H9 (cell line): ENCODE data around the gene CHD9NB. TPM values are rescaled to one million over a fixed set of nuclear protein-coding genes. Genes with fewer than 3 reads are reported as not detected.

Experiments used
- DNase-seq: peaks from one replicate; pipeline ENCODE4 v3.0.0-alpha.2; 2017
- H2AFZ ChIP-seq: one replicate; pipeline ENCODE4 v1.6.1; 2013; ENCODE audit warnings: mild to moderate bottlenecking, low read length, control low read depth, moderate library complexity
- H2AK5ac ChIP-seq: 2 replicates; pipeline ENCODE4 v1.6.1; 2013; ENCODE audit warnings: low read length, control low read depth, mixed read lengths; ENCODE audit not compliant: insufficient read length
- H2BK120ac ChIP-seq: one replicate; pipeline ENCODE4 v1.6.1; 2013; ENCODE audit warnings: low read depth, mild to moderate bottlenecking, low read length, control low read depth, inconsistent platforms; ENCODE audit not compliant: poor library complexity, severe bottlenecking
- H2BK12ac ChIP-seq: 2 replicates; pipeline ENCODE4 v1.6.1; 2013; ENCODE audit warnings: low read length, control low read depth, mixed read lengths, low read depth; ENCODE audit not compliant: insufficient read length
- H2BK15ac ChIP-seq: 2 replicates; pipeline ENCODE4 v1.6.1; 2013; ENCODE audit warnings: low read depth, low read length, control low read depth
- H2BK20ac ChIP-seq: one replicate; pipeline ENCODE4 v1.6.1; 2013; ENCODE audit warnings: low read depth, mild to moderate bottlenecking, low read length, control low read depth, inconsistent platforms; ENCODE audit not compliant: poor library complexity, severe bottlenecking
- H2BK5ac ChIP-seq: 2 replicates; pipeline ENCODE4 v1.6.1; 2013; ENCODE audit warnings: low read length, control low read depth, mixed read lengths; ENCODE audit not compliant: insufficient read length
- H3K14ac ChIP-seq: 2 replicates; pipeline ENCODE4 v1.6.1; 2013; ENCODE audit warnings: low read length, control low read depth; ENCODE audit not compliant: insufficient read depth
- H3K18ac ChIP-seq: 2 replicates; pipeline ENCODE4 v1.6.1; 2013; ENCODE audit warnings: low read depth, mild to moderate bottlenecking, mixed read lengths, low read length, control low read depth; ENCODE audit not compliant: insufficient read length
- H3K23ac ChIP-seq: 2 replicates; pipeline ENCODE4 v1.6.1; 2013; ENCODE audit warnings: low read length, control low read depth, mixed read lengths, low read depth; ENCODE audit not compliant: insufficient read length
- H3K23me2 ChIP-seq: 2 replicates; pipeline ENCODE4 v1.6.1; 2013; ENCODE audit warnings: low read depth, mild to moderate bottlenecking, mixed read lengths, low read length, control low read depth; ENCODE audit not compliant: insufficient read length, poor library complexity, severe bottlenecking
- H3K27ac ChIP-seq: 2 replicates; pipeline ENCODE4 v1.5.1; 2013; ENCODE audit warnings: low read length, control low read depth, mixed read lengths, low read depth; ENCODE audit not compliant: insufficient read length
- H3K27me3 ChIP-seq: 2 replicates; pipeline ENCODE4 v1.6.1; 2013; ENCODE audit warnings: low read length, control low read depth, inconsistent platforms; ENCODE audit not compliant: insufficient read depth
- H3K4ac ChIP-seq: 2 replicates; pipeline ENCODE4 v1.6.1; 2013; ENCODE audit warnings: low read depth, mild to moderate bottlenecking, control low read depth, inconsistent platforms, low read length, moderate library complexity
- H3K4me1 ChIP-seq: 2 replicates; pipeline ENCODE4 v1.6.1; 2013; ENCODE audit warnings: low read length, control low read depth, inconsistent platforms; ENCODE audit not compliant: insufficient read depth
- H3K4me2 ChIP-seq: 2 replicates; pipeline ENCODE4 v1.6.1; 2013; ENCODE audit warnings: low read length, control low read depth, mixed read lengths; ENCODE audit not compliant: insufficient read length, insufficient read depth
- H3K56ac ChIP-seq: 2 replicates; pipeline ENCODE4 v1.6.1; 2013; ENCODE audit warnings: low read depth, mild to moderate bottlenecking, mixed read lengths, low read length, control low read depth; ENCODE audit not compliant: insufficient read length
- H3K79me1 ChIP-seq: 2 replicates; pipeline ENCODE4 v1.6.1; 2013; ENCODE audit warnings: low read depth, mild to moderate bottlenecking, moderate library complexity, low read length, control low read depth, inconsistent platforms; ENCODE audit not compliant: insufficient read depth, poor library complexity, severe bottlenecking
- H3K79me2 ChIP-seq: 2 replicates; pipeline ENCODE4 v1.6.1; 2013; ENCODE audit warnings: low read length, control low read depth, inconsistent platforms; ENCODE audit not compliant: insufficient read depth
- H3K9ac ChIP-seq: 2 replicates; pipeline ENCODE4 v1.6.1; 2013; ENCODE audit warnings: low read length, control low read depth, mixed read lengths; ENCODE audit not compliant: insufficient read length; ENCODE audit errors: extremely low read depth
- H3K9me3 ChIP-seq: one replicate; pipeline ENCODE4 v1.6.1; 2013; ENCODE audit warnings: low read depth, low read length, inconsistent platforms; ENCODE audit not compliant: control insufficient read depth
- H3T11ph ChIP-seq: one replicate; pipeline ENCODE4 v1.6.1; 2013; ENCODE audit warnings: mild to moderate bottlenecking, low read length, control low read depth, inconsistent platforms
- H4K20me1 ChIP-seq: one replicate; pipeline ENCODE4 v1.6.1; 2013; ENCODE audit not compliant: control insufficient read depth, insufficient read length, insufficient read depth
- H4K5ac ChIP-seq: 2 replicates; pipeline ENCODE4 v1.6.1; 2013; ENCODE audit warnings: low read depth, mild to moderate bottlenecking, mixed read lengths, low read length, control low read depth; ENCODE audit not compliant: insufficient read length
- H4K8ac ChIP-seq: replicated peaks from 2 replicates; pipeline ENCODE4 v1.6.1; 2013; ENCODE audit warnings: low read length, control low read depth, mixed read lengths, low read depth; ENCODE audit not compliant: insufficient read length
- H4K91ac ChIP-seq: 2 replicates; pipeline ENCODE4 v1.6.1; 2013; ENCODE audit warnings: low read depth, mild to moderate bottlenecking, moderate library complexity, mixed read lengths, low read length, control low read depth; ENCODE audit not compliant: insufficient read length
- H3K27ac Mint-ChIP-seq, 3 experiments: 2 replicates in 2 of 3; 3 replicates in 1 of 3; pipeline ENCODE4 v1.8.0; 2020 to 2021; ENCODE audit warnings: mixed read lengths in 3 of 3, mild to moderate bottlenecking in 1 of 3, moderate library complexity in 1 of 3
- H3K27me3 Mint-ChIP-seq: 2 replicates; pipeline ENCODE4 v1.8.0; 2021; ENCODE audit warnings: low read depth, mild to moderate bottlenecking, moderate library complexity, mixed read lengths
- H3K36me3 Mint-ChIP-seq, 3 experiments: 2 replicates in 2 of 3; 3 replicates in 1 of 3; pipeline ENCODE4 v1.8.0; 2020 to 2021; ENCODE audit warnings: low read depth in 3 of 3, mixed read lengths in 3 of 3; ENCODE audit not compliant: insufficient read depth in 1 of 3
- H3K4me1 Mint-ChIP-seq, 2 experiments: 2 replicates each; pipeline ENCODE4 v1.8.0; 2020; ENCODE audit warnings: mixed read lengths in 2 of 2
- H3K4me3 Mint-ChIP-seq, 2 experiments: 2 replicates in 1 of 2; 3 replicates in 1 of 2; pipeline ENCODE4 v1.8.0; 2020 to 2021; ENCODE audit warnings: mild to moderate bottlenecking in 2 of 2, mixed read lengths in 2 of 2, moderate library complexity in 1 of 2
- H3K9me3 Mint-ChIP-seq, 2 experiments: 2 replicates in 1 of 2; 3 replicates in 1 of 2; pipeline ENCODE4 v1.8.0; 2020; ENCODE audit warnings: mild to moderate bottlenecking in 2 of 2, mixed read lengths in 2 of 2, moderate library complexity in 1 of 2
- WGBS: extraction: QIAGEN DNeasy Blood & Tissue Kit; methylation state at CpG from one replicate; pipeline ENCODE4 v1.1.7; 2013; ENCODE audit warnings: missing lambda C conversion rate, low lambda C conversion rate, mixed read lengths; ENCODE audit not compliant: insufficient read length; ENCODE audit errors: extremely low coverage; 5-methylcytosine and 5-hydroxymethylcytosine counted together
- total RNA-seq: library from RNA; stranded (reverse); gene quantifications from 2 replicates; pipeline ENCODE4 v1.2.1, GENCODE V29; 2021
- TF ChIP-seq, protein P1 (sequence below): fragments of 200-600 bp; sonication (generic); conservative IDR thresholded peaks from 3 replicates; pipeline ENCODE4 v1.8.0; 2021; ENCODE audit warnings: antibody characterized with exemption, mild to moderate bottlenecking

The CHD9NB gene
- total RNA-seq, 1 experiment from 2014 or later = 3.3 TPM

DNA sequence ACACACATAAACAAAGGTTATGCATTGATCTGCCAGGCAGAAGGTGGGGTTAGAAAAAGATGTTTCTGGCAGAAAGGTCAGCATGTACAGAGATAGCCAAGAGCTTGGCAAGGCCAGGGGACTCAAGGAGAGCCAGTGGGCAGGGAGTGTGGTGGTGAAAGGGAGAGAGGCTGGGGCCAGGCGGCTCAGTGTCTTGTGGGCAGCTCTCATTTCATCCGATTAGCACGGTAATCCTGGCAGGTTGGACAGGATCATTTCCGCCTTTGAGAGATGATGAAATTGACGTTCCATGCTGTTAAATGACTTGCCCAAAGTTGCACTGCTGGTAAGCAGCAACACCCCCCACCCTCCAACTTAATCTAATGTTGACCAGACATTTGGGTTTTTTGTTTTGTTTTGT lies 5.7 kb upstream of the CHD9NB start:
- no peak overlapping the region for H2AFZ ChIP-seq
- no peaks in the 10 kb centered on the region for H3K79me1 ChIP-seq
- no peak overlapping the region for H3K27ac ChIP-seq
- no peak overlapping the region; a peak in 1 of 5 replicates for H3K4me3 Mint-ChIP-seq
- H3K27me3 Mint-ChIP-seq = no peaks in the 10 kb centered on the region
- peaks cover 0 to 4% (median 0%) of the 10 kb centered on the region in 3 experiments; a peak in 2 of 7 replicates for H3K36me3 Mint-ChIP-seq
- H2AK5ac ChIP-seq = no peak overlapping the region
- no peak overlapping the region for H3K14ac ChIP-seq
- H3K4me1 Mint-ChIP-seq = peaks cover 27 to 36% of the 10 kb centered on the region in 2 experiments
- no peak overlapping the region for H2BK15ac ChIP-seq
- H4K91ac ChIP-seq = no peak overlapping the region
- H2BK12ac ChIP-seq = no peak overlapping the region
- peaks cover 1% of the 10 kb centered on the region; the same call in 1 of the 2 replicates for H3K79me2 ChIP-seq
- no peak overlapping the region for H3K56ac ChIP-seq
- no peak overlapping the region for H3K18ac ChIP-seq
- TF ChIP-seq, protein P1, sequence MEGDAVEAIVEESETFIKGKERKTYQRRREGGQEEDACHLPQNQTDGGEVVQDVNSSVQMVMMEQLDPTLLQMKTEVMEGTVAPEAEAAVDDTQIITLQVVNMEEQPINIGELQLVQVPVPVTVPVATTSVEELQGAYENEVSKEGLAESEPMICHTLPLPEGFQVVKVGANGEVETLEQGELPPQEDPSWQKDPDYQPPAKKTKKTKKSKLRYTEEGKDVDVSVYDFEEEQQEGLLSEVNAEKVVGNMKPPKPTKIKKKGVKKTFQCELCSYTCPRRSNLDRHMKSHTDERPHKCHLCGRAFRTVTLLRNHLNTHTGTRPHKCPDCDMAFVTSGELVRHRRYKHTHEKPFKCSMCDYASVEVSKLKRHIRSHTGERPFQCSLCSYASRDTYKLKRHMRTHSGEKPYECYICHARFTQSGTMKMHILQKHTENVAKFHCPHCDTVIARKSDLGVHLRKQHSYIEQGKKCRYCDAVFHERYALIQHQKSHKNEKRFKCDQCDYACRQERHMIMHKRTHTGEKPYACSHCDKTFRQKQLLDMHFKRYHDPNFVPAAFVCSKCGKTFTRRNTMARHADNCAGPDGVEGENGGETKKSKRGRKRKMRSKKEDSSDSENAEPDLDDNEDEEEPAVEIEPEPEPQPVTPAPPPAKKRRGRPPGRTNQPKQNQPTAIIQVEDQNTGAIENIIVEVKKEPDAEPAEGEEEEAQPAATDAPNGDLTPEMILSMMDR = no peak
- H3K23ac ChIP-seq = no peak overlapping the region
- no peak overlapping the region for H3T11ph ChIP-seq
- H2BK20ac ChIP-seq = no peak overlapping the region
- H4K8ac ChIP-seq = no peak overlapping the region
- H4K20me1 ChIP-seq = no peaks in the 10 kb centered on the region
- no peak overlapping the region for H2BK120ac ChIP-seq
- H3K4me1 ChIP-seq = peaks cover 2% of the 10 kb centered on the region; the same call in 1 of the 2 replicates
- no peaks in the 10 kb centered on the region for H3K27me3 ChIP-seq
- H3K9me3 ChIP-seq = no peaks in the 10 kb centered on the region
- peak overlapping the region in 2 of 3 experiments; percentile 11 to 42; a peak in 3 of 7 replicates for H3K27ac Mint-ChIP-seq
- no peak overlapping the region for H2BK5ac ChIP-seq
- H3K4me2 ChIP-seq = no peak overlapping the region
- peaks cover 13% of the 10 kb centered on the region for H3K23me2 ChIP-seq
- no CpG with 5 or more reads among the region's 5 CpGs for WGBS
- H3K9me3 Mint-ChIP-seq = no peaks in the 10 kb centered on the region; a peak in 1 of 5 replicates
- no peak for DNase-seq
- no peak overlapping the region for H4K5ac ChIP-seq
- H3K4ac ChIP-seq = no peak overlapping the region
- no peak overlapping the region for H3K9ac ChIP-seq
